Measurements from ENCODE around the gene SLC30A5.

DNA sequence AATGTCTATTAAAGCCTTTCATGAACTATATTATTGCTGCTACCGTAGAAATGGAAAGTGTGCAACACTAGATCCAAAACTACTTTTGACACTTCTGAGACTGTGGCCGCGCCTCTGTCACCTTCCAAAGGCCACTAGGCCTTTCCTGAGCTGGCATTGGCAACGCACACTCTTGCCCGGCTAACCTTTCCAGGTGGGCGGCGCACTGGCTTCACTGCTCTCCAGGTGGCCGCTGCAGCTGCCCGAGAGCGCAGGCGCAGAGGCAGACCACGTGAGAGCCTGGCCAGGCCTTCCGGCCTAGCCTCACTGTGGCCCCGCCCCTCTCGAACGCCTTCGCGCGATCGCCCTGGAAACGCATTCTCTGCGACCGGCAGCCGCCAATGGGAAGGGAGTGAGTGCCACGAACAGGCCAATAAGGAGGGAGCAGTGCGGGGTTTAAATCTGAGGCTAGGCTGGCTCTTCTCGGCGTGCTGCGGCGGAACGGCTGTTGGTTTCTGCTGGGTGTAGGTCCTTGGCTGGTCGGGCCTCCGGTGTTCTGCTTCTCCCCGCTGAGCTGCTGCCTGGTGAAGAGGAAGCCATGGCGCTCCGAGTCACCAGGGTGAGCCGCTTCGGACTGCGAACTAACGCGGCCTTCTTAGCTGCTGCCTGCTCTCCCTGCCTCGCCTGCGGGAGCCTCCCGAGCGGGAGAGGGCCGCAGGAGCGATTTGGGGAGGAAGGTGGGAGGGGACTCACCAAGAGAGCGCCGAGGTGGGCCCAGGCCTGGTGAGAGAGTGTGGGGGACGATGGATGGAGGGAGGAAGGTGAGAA lies 73.1 kb downstream of the SLC30A5 start, which contains the start of gene CCNB1:
- TF ChIP-seq CEBPB (IDR thresholded peaks at IDR 0.05; ENCODE audit: low read depth): no peak
- TF ChIP-seq, protein P1, sequence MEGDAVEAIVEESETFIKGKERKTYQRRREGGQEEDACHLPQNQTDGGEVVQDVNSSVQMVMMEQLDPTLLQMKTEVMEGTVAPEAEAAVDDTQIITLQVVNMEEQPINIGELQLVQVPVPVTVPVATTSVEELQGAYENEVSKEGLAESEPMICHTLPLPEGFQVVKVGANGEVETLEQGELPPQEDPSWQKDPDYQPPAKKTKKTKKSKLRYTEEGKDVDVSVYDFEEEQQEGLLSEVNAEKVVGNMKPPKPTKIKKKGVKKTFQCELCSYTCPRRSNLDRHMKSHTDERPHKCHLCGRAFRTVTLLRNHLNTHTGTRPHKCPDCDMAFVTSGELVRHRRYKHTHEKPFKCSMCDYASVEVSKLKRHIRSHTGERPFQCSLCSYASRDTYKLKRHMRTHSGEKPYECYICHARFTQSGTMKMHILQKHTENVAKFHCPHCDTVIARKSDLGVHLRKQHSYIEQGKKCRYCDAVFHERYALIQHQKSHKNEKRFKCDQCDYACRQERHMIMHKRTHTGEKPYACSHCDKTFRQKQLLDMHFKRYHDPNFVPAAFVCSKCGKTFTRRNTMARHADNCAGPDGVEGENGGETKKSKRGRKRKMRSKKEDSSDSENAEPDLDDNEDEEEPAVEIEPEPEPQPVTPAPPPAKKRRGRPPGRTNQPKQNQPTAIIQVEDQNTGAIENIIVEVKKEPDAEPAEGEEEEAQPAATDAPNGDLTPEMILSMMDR (IDR thresholded peaks at IDR 0.05 in 2 of 3, conservative IDR thresholded peaks at IDR 0.05 in 1 of 3; ENCODE audit: borderline replicate concordance in 1 of 3, insufficient read depth in 1 of 3, low read depth in 2 of 3, low read length in 2 of 3): no peak
- TF ChIP-seq ZNF274 (IDR thresholded peaks at IDR 0.05; ENCODE audit: low read depth, low read length): no peak
- TF ChIP-seq POLR2AphosphoS5 (IDR thresholded peaks at IDR 0.05; ENCODE audit: low read depth, low read length): peak; percentile 81
- TF ChIP-seq YY1 (IDR thresholded peaks at IDR 0.05; ENCODE audit: extremely low read depth, insufficient replicate concordance, low read depth, low read length): no peak
- no peak for TF ChIP-seq EZH2 (IDR thresholded peaks at IDR 0.05)
- TF ChIP-seq, protein P2, sequence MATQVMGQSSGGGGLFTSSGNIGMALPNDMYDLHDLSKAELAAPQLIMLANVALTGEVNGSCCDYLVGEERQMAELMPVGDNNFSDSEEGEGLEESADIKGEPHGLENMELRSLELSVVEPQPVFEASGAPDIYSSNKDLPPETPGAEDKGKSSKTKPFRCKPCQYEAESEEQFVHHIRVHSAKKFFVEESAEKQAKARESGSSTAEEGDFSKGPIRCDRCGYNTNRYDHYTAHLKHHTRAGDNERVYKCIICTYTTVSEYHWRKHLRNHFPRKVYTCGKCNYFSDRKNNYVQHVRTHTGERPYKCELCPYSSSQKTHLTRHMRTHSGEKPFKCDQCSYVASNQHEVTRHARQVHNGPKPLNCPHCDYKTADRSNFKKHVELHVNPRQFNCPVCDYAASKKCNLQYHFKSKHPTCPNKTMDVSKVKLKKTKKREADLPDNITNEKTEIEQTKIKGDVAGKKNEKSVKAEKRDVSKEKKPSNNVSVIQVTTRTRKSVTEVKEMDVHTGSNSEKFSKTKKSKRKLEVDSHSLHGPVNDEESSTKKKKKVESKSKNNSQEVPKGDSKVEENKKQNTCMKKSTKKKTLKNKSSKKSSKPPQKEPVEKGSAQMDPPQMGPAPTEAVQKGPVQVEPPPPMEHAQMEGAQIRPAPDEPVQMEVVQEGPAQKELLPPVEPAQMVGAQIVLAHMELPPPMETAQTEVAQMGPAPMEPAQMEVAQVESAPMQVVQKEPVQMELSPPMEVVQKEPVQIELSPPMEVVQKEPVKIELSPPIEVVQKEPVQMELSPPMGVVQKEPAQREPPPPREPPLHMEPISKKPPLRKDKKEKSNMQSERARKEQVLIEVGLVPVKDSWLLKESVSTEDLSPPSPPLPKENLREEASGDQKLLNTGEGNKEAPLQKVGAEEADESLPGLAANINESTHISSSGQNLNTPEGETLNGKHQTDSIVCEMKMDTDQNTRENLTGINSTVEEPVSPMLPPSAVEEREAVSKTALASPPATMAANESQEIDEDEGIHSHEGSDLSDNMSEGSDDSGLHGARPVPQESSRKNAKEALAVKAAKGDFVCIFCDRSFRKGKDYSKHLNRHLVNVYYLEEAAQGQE (IDR thresholded peaks at IDR 0.05; ENCODE audit: low read depth): no peak
- TF ChIP-seq POLR2A (IDR thresholded peaks at IDR 0.05; ENCODE audit: borderline replicate concordance, extremely low read depth, insufficient read depth, insufficient read length): peak; percentile 82
